Loucy (cell line): Measurements from ENCODE around the gene COPS6.

Experiments
- EZH2phosphoT487 ChIP-seq: fragments of 200-600 bp; IDR thresholded peaks from 2 replicates; pipeline ENCODE4 v1.6.1; 2018; ENCODE audit warnings: antibody characterized with exemption, mild to moderate bottlenecking, moderate library complexity, borderline replicate concordance
- TF ChIP-seq, protein P1 (sequence below): fragments of 200-600 bp; sonication (generic); conservative IDR thresholded peaks from 2 replicates; pipeline ENCODE4 v1.5.1; 2014; ENCODE audit warnings: mild to moderate bottlenecking, antibody characterized with exemption, low read length

DNA sequence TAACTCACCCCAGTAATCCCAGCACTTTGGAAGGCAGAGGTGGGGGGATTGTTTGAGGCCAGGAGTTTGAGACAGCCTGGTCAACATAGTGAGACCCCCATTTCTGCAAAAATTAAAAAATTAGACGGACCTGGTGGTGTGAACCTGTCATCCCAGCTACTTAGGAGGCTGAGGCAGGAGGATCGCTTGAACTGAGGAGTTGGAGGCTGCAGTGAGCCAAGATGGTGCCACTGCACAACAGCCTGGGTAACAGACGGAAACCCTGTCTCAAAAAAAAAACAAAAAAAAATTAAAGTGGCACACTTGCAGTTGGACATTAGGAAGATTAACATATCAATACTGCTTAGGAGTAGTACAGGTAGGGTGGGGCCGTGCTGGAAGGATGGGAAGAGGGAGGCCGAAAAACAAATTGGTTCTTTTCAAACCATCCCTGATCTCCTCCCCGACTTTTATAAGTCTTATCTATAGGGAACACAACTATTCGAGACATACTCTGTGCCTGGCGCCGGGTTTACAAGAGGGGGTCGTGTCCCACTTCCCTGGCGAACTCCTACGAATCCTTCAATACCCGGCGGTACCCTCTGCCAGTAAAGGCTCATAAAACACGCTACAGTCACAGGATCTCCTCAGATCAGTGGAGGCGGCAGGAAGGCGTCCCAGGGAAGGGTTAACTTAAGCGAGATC is 29.8 kb downstream of the COPS6 start:
- TF ChIP-seq, protein P1, sequence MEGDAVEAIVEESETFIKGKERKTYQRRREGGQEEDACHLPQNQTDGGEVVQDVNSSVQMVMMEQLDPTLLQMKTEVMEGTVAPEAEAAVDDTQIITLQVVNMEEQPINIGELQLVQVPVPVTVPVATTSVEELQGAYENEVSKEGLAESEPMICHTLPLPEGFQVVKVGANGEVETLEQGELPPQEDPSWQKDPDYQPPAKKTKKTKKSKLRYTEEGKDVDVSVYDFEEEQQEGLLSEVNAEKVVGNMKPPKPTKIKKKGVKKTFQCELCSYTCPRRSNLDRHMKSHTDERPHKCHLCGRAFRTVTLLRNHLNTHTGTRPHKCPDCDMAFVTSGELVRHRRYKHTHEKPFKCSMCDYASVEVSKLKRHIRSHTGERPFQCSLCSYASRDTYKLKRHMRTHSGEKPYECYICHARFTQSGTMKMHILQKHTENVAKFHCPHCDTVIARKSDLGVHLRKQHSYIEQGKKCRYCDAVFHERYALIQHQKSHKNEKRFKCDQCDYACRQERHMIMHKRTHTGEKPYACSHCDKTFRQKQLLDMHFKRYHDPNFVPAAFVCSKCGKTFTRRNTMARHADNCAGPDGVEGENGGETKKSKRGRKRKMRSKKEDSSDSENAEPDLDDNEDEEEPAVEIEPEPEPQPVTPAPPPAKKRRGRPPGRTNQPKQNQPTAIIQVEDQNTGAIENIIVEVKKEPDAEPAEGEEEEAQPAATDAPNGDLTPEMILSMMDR, result no peak
- TF ChIP-seq EZH2phosphoT487, result no peak
